GM23338 (cell line): ENCODE measurements around the gene LCE1A. TPM values are rescaled to one million over a fixed set of nuclear protein-coding genes. Genes with fewer than 3 reads are reported as not detected.

Experiments used
- ATAC-seq: fragments of 200-7000 bp; cut with Tn5 transposase; 3 replicates; pipeline ENCODE4 v1.9.1; 2020
- DNase-seq: peaks from one replicate; pipeline ENCODE4 v3.0.0-alpha.2; 2015; ENCODE audit warnings: low spot score
- H2AFZ ChIP-seq: fragments of 200-600 bp; sonication (generic); 2 replicates; pipeline ENCODE4 v1.8.0; 2016; ENCODE audit warnings: antibody characterized with exemption, mild to moderate bottlenecking, moderate library complexity
- H3F3A ChIP-seq: fragments of 200-600 bp; sonication (generic); replicated peaks from 2 replicates; pipeline ENCODE4 v1.8.0; 2017; ENCODE audit warnings: antibody characterized with exemption, mixed run types, low read depth
- H3K27ac ChIP-seq: fragments of 200-600 bp; sonication (generic); 2 replicates; pipeline ENCODE4 v1.6.1; 2016; ENCODE audit warnings: low read depth
- H3K27me3 ChIP-seq: fragments of 200-600 bp; sonication (generic); 2 replicates; pipeline ENCODE4 v1.8.0; 2016; ENCODE audit warnings: mild to moderate bottlenecking, mixed run types, moderate library complexity; ENCODE audit not compliant: insufficient read depth
- H3K36me3 ChIP-seq: fragments of 200-600 bp; sonication (generic); 2 replicates; pipeline ENCODE4 v1.8.0; 2016; ENCODE audit warnings: mild to moderate bottlenecking; ENCODE audit not compliant: insufficient read depth
- H3K4me1 ChIP-seq: fragments of 200-600 bp; sonication (generic); 2 replicates; pipeline ENCODE4 v1.8.0; 2016; ENCODE audit warnings: mild to moderate bottlenecking, moderate library complexity; ENCODE audit not compliant: insufficient read depth
- H3K4me2 ChIP-seq: fragments of 200-600 bp; sonication (generic); 2 replicates; pipeline ENCODE4 v1.7.1; 2017; ENCODE audit warnings: mixed run types
- H3K4me3 ChIP-seq: fragments of 200-600 bp; sonication (generic); 2 replicates; pipeline ENCODE4 v1.6.1; 2016; ENCODE audit warnings: mixed run types
- H3K79me2 ChIP-seq: fragments of 200-600 bp; sonication (generic); replicated peaks from 2 replicates; pipeline ENCODE4 v1.8.0; 2017; ENCODE audit warnings: mild to moderate bottlenecking; ENCODE audit not compliant: insufficient read depth
- H3K9me2 ChIP-seq: fragments of 200-600 bp; sonication (generic); 2 replicates; pipeline ENCODE4 v1.8.0; 2017; ENCODE audit not compliant: insufficient read depth
- H4K20me1 ChIP-seq: fragments of 200-600 bp; sonication (generic); replicated peaks from 2 replicates; pipeline ENCODE4 v1.8.0; 2017; ENCODE audit warnings: mild to moderate bottlenecking; ENCODE audit not compliant: insufficient read depth
- H3K27ac Mint-ChIP-seq: 2 replicates; pipeline ENCODE4 v1.8.0; 2020; ENCODE audit warnings: inconsistent platforms, mild to moderate bottlenecking, moderate library complexity, mixed read lengths
- H3K27me3 Mint-ChIP-seq: 3 replicates; pipeline ENCODE4 v1.8.0; 2022; ENCODE audit warnings: low read depth, mild to moderate bottlenecking, moderate library complexity, mixed read lengths, inconsistent platforms; ENCODE audit not compliant: insufficient read depth, poor library complexity
- H3K36me3 Mint-ChIP-seq: 3 replicates; pipeline ENCODE4 v1.8.0; 2021; ENCODE audit warnings: low read depth, mild to moderate bottlenecking, inconsistent platforms, moderate library complexity, mixed read lengths
- H3K4me1 Mint-ChIP-seq: 3 replicates; pipeline ENCODE4 v1.8.0; 2020; ENCODE audit warnings: mild to moderate bottlenecking, inconsistent platforms, mixed read lengths
- H3K4me3 Mint-ChIP-seq: 3 replicates; pipeline ENCODE4 v1.8.0; 2021; ENCODE audit warnings: moderate library complexity, mild to moderate bottlenecking, inconsistent platforms, mixed read lengths
- H3K9me3 Mint-ChIP-seq: 3 replicates; pipeline ENCODE4 v1.8.0; 2020; ENCODE audit warnings: moderate library complexity, mild to moderate bottlenecking, inconsistent platforms, mixed read lengths
- CTCF ChIP-seq, 2 experiments: fragments of 200-600 bp in 1 of 2; sonication (generic) in 1 of 2; conservative IDR thresholded peaks; 2 replicates each; pipeline versions ENCODE4 v1.5.1 to v1.6.1; 2016 to 2017; ENCODE audit warnings: antibody characterized with exemption in 2 of 2, low read depth in 2 of 2, mild to moderate bottlenecking in 2 of 2, moderate library complexity in 1 of 2
- EZH2 ChIP-seq: fragments of 200-600 bp; sonication (generic); IDR thresholded peaks from one replicate; pipeline ENCODE4 v1.8.0; 2017; ENCODE audit warnings: antibody characterized with exemption, mild to moderate bottlenecking, low read depth; ENCODE audit not compliant: unreplicated experiment
- JUNB ChIP-seq: IDR thresholded peaks from one replicate; pipeline ENCODE4 v1.6.1; 2016; ENCODE audit warnings: antibody characterized with exemption; ENCODE audit not compliant: unreplicated experiment
- NANOG ChIP-seq: IDR thresholded peaks from 2 replicates; pipeline ENCODE4 v1.6.1; 2016; ENCODE audit warnings: antibody characterized with exemption, borderline replicate concordance
- POLR2AphosphoS5 ChIP-seq: IDR thresholded peaks from 2 replicates; pipeline ENCODE4 v1.6.1; 2016; ENCODE audit warnings: antibody characterized with exemption, low read depth
- REST ChIP-seq: IDR thresholded peaks from one replicate; pipeline ENCODE4 v1.6.1; 2018; ENCODE audit warnings: antibody characterized with exemption; ENCODE audit not compliant: unreplicated experiment
- ZNF114 ChIP-seq: fragments of 250-450 bp; sonication (Bioruptor Pico); IDR thresholded peaks from 2 replicates; pipeline ENCODE4 v1.5.0; 2020; ENCODE audit warnings: mild to moderate bottlenecking, moderate library complexity
- ZNF462 ChIP-seq: fragments of 250-450 bp; sonication (Bioruptor Pico); IDR thresholded peaks from 2 replicates; pipeline ENCODE4 v1.5.0; 2020; ENCODE audit warnings: mild to moderate bottlenecking, moderate library complexity
- polyA plus RNA-seq: library from polyadenylated mRNA; unstranded; fragments of >200 nt; fragmentation: Nextera tagmentation; extraction: Ambion mirVana; gene quantifications from 2 replicates; pipeline ENCODE4 v1.2.1, GENCODE V29; 2016
- total RNA-seq: library from RNA; depleted of rRNA; stranded (reverse); fragments of >200 nt; shearing (Covaris generic); gene quantifications from 2 replicates; pipeline ENCODE4 v1.2.3, GENCODE V29; 2014
- TF ChIP-seq, protein P1 (sequence below): IDR thresholded peaks from 2 replicates; pipeline ENCODE4 v1.6.1; 2016; ENCODE audit warnings: antibody characterized with exemption

LCE1A gene
- total and polyA plus RNA-seq, 2 experiments from 2014 or later, result not detected

- Mint-ChIP-seq H3K27ac (no peak within 1 kb of the TSS), H3K27me3 (no peaks in the 10 kb centered on the region), H3K9me3 (no peaks in the 10 kb centered on the region), H3K4me1 (peaks cover 2% of the 10 kb centered on the region; the same call in 1 of the 3 replicates), H3K36me3 (no peaks in the 10 kb centered on the region), H3K4me3 (no peak within 1 kb of the TSS)
- peak within 1 kb of the TSS; percentile 18; the same call in 1 of the 2 replicates for H2AFZ ChIP-seq
- no peak within 1 kb of the TSS for H3K27ac ChIP-seq
- H3K36me3 ChIP-seq, result no peaks in the 10 kb centered on the region
- H3K79me2 ChIP-seq, result no peaks in the 10 kb centered on the region
- 0 out of 2 replicates have a peak, but pooled peaks cover 6% of the 10 kb centered on the region for H3K9me2 ChIP-seq
- TF ChIP-seq, protein P1, sequence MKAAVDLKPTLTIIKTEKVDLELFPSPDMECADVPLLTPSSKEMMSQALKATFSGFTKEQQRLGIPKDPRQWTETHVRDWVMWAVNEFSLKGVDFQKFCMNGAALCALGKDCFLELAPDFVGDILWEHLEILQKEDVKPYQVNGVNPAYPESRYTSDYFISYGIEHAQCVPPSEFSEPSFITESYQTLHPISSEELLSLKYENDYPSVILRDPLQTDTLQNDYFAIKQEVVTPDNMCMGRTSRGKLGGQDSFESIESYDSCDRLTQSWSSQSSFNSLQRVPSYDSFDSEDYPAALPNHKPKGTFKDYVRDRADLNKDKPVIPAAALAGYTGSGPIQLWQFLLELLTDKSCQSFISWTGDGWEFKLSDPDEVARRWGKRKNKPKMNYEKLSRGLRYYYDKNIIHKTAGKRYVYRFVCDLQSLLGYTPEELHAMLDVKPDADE, result no peak
- TF ChIP-seq EZH2 (no peak), ZNF462 (CRISPR knock-in tag) (no peak), JUNB (no peak), REST (no peak), NANOG (no peak), ZNF114 (CRISPR knock-in tag) (no peak), POLR2AphosphoS5 (no peak), CTCF (conservative IDR thresholded peaks at IDR 0.05; ENCODE audit: low read depth in 2 of 2) (no peak)
- H4K20me1 ChIP-seq, result no peaks in the 10 kb centered on the region
- ATAC-seq (no peak), DNase-seq (no peak)
- H3K27me3 ChIP-seq, result no peaks in the 10 kb centered on the region
- H3K4me3 ChIP-seq, result no peak within 1 kb of the TSS
- H3K4me2 ChIP-seq, result no peak within 1 kb of the TSS
- no peaks in the 10 kb centered on the region for H3K4me1 ChIP-seq
- no peaks in the 10 kb centered on the region for H3F3A ChIP-seq
Observed at GRCh38 chr1:152811671-152812070, 15.6 kb upstream of the LCE1A start, which contains the start of gene LCE1B. Gene LCE1B (plus strand): TSS chr1:152811971. CDS start chr1:152812447, 476 bp downstream.
